Measurements from ENCODE around the gene C13orf46. TPM values are rescaled to one million over a fixed set of nuclear protein-coding genes. Genes with fewer than 3 reads are reported as not detected.

The C13orf46 gene
- total and polyA plus RNA-seq, 2 of the 8 experiments (the other 6 are each of a cell fraction or from before 2014, with no cell fraction given) = 0.23 to 0.28 TPM

GRCh38 chr13:113948034-113948742 lies 25.7 kb downstream of the C13orf46 start:
- WGBS, 2 experiments (ENCODE audit: extremely low coverage in 1 of 2, insufficient coverage in 1 of 2, insufficient read length in 1 of 2, insufficient replicate concordance in 2 of 2, low coverage in 1 of 2, low lambda C conversion rate in 2 of 2, missing lambda C conversion rate in 1 of 2) = 90% methylated on average over 14 of the region's 14 CpGs; no CpG with 5 or more reads in 1 of the 2 experiments
- Histone ChIP-seq H3K27me3 (replicated peaks in 1 of 4; ENCODE audit: control insufficient read depth in 3 of 4, extremely low read depth in 1 of 4, insufficient read depth in 3 of 4, low read length in 3 of 4) (no peaks in the 10 kb centered on the region), H3K4me1 (replicated peaks in 1 of 4; ENCODE audit: control insufficient read depth in 3 of 4, insufficient read depth in 4 of 4, low read length in 3 of 4) (peaks cover 0 to 2% (median 0%) of the 10 kb centered on the region in 4 experiments; a peak in 1 of 7 replicates), H4K20me1 (replicated peaks in 1 of 2; ENCODE audit: control insufficient read depth in 1 of 2, insufficient read depth in 2 of 2, low read length in 2 of 2) (no peaks in the 10 kb centered on the region), H4K5ac (ENCODE audit: insufficient read length, low read depth, low read length) (no peak overlapping the region), H3K56ac (replicated peaks; ENCODE audit: insufficient read length, low read depth, low read length) (no peak overlapping the region), H2BK120ac (replicated peaks; ENCODE audit: low read depth, low read length) (no peak overlapping the region), H3K23ac (ENCODE audit: insufficient read length) (no peak overlapping the region), H2BK15ac (ENCODE audit: low read length) (no peak overlapping the region), H3K36me3 (ENCODE audit: control insufficient read depth in 2 of 4, insufficient read depth in 4 of 4, low read length in 3 of 4) (no peaks in the 10 kb centered on the region), H3K79me1 (ENCODE audit: low read depth, low read length) (no peaks in the 10 kb centered on the region; the same call in 1 of the 2 replicates), H3K14ac (ENCODE audit: insufficient read length) (no peak overlapping the region), H2BK5ac (ENCODE audit: low read depth, low read length) (no peak overlapping the region), H4K91ac (replicated peaks; ENCODE audit: insufficient read length, low read length) (no peak overlapping the region), H3K27ac (ENCODE audit: low read depth, low read length) (no peak overlapping the region), H3K4ac (replicated peaks; ENCODE audit: insufficient read length, low read depth, low read length) (no peak overlapping the region), H2AFZ (ENCODE audit: low read length) (no peak overlapping the region), H3K23me2 (ENCODE audit: low read depth, low read length) (no peaks in the 10 kb centered on the region), H3K18ac (ENCODE audit: extremely low read depth, low read length) (no peak overlapping the region), H3K4me3 (ENCODE audit: extremely low read depth in 1 of 4, insufficient read depth in 2 of 4, low read depth in 3 of 4, low read length in 4 of 4) (no peak overlapping the region), H3K9ac (replicated peaks in 1 of 4; ENCODE audit: extremely low read depth in 1 of 4, low read depth in 3 of 4, low read length in 3 of 4) (no peak overlapping the region), H2BK20ac (ENCODE audit: low read length) (no peak overlapping the region), H2AK5ac (ENCODE audit: low read depth, low read length) (no peak overlapping the region), H3K4me2 (ENCODE audit: insufficient read depth in 1 of 2, low read depth in 2 of 2, low read length in 2 of 2) (no peak overlapping the region), H2BK12ac (ENCODE audit: low read depth, low read length) (no peak overlapping the region), H3K9me3 (ENCODE audit: insufficient read depth in 2 of 2, low read depth in 1 of 2, low read length in 1 of 2) (no peaks in the 10 kb centered on the region), H4K8ac (ENCODE audit: extremely low read depth, insufficient read depth, low read length) (no peak overlapping the region), H3K79me2 (ENCODE audit: control insufficient read depth in 1 of 2, insufficient read depth in 2 of 2, low read length in 2 of 2) (no peaks in the 10 kb centered on the region)
- DNase-seq (ENCODE audit: low read depth in 1 of 2, low spot score in 2 of 2) (no peak), FAIRE-seq (no peak)
- ChIA-PET CTCF (ENCODE audit: partially characterized antibody) (interaction anchor here (0.8 to 3.3 kb wide), 4 partner anchors 11 to 281 kb away, joined by 5 to 13 read pairs (median 6); partner anchors contain the start of gene GRK1), POLR2A (ENCODE audit: partially characterized antibody) (interaction anchor here (0.8 to 1.5 kb wide), 2 partner anchors 10 to 274 kb away, joined by 3 read pairs; no protein-coding TSS in a partner anchor)
- TF ChIP-seq ATF3 (IDR thresholded peaks at IDR 0.05; ENCODE audit: insufficient read depth, low read depth, low read length) = no peak
- no peak for TF ChIP-seq RFX5 (IDR thresholded peaks at IDR 0.05; ENCODE audit: borderline replicate concordance, low read depth, low read length)
- TF ChIP-seq RAD21 (IDR thresholded peaks at IDR 0.05 in 1 of 2, conservative IDR thresholded peaks at IDR 0.05 in 1 of 2; ENCODE audit: low read depth in 2 of 2, low read length in 2 of 2) = no peak
- no peak for TF ChIP-seq NANOG (IDR thresholded peaks at IDR 0.05; ENCODE audit: insufficient read depth, low read depth, low read length, poor library complexity, severe bottlenecking)
- TF ChIP-seq TAF7 (optimal IDR thresholded peaks at IDR 0.05; ENCODE audit: borderline replicate concordance, low read depth, low read length) = no peak

Data from H1 (cell line).